Dermis blood vessel endothelial cell (primary cell): ENCODE results near the gene CYP2F1. TPM values are rescaled to one million over a fixed set of nuclear protein-coding genes. Genes with fewer than 3 reads are reported as not detected.

Experiments used
- total RNA-seq: library from RNA; depleted of rRNA; stranded (reverse); fragments of >200 nt; gene quantifications from 2 replicates; pipeline ENCODE4 v1.2.3, GENCODE V29; 2014

CYP2F1 gene
- total RNA-seq, 1 donor from 2014 or later: not detected

Other genes with a start within 250 kb of the CYP2F1 start
- not detected in 2 replicates for gene CYP2A7, start 232.2 kb upstream of the CYP2F1 start, total RNA-seq
- gene CYP2B6, start 123.2 kb upstream of the CYP2F1 start, total RNA-seq: not detected in 2 replicates
- gene CYP2A13, start 26.0 kb upstream of the CYP2F1 start, total RNA-seq: not detected in 2 replicates
- gene CYP2S1, start 78.8 kb downstream of the CYP2F1 start, total RNA-seq: 0.68 and 0.88 TPM in 2 replicates
- gene AXL, start 104.8 kb downstream of the CYP2F1 start, total RNA-seq: 11.2 and 90.9 TPM in 2 replicates
- 63.3 and 171 TPM in 2 replicates for gene HNRNPUL1, start 149.9 kb downstream of the CYP2F1 start, total RNA-seq
- 7.5 and 13.2 TPM in 2 replicates for gene CCDC97, start 195.7 kb downstream of the CYP2F1 start, total RNA-seq
- gene TGFB1, start 239.5 kb downstream of the CYP2F1 start, total RNA-seq: 19.4 and 74.5 TPM in 2 replicates
- 6.8 and 7.9 TPM in 2 replicates for gene B9D2, start 249.7 kb downstream of the CYP2F1 start, total RNA-seq